Naive thymus-derived CD4-positive, alpha-beta T cell (primary cell): Measurements from ENCODE around the gene ARRDC3. TPM values are rescaled to one million over a fixed set of nuclear protein-coding genes. Genes with fewer than 3 reads are reported as not detected.

Experiments
- ATAC-seq: fragments of 150-1000 bp; cut with Tn5 transposase; 2 replicates; pipeline ENCODE4 v1.10.0; 2021; ENCODE audit warnings: mild to moderate bottlenecking, moderate library complexity
- CTCF ChIA-PET: fragments of 350-600 bp; sonication (Branson Sonifier 250); formaldehyde crosslinking; loops from one replicate; lab custom pipeline; 2021; ENCODE audit warnings: antibody characterized with exemption; lab: Charles Lee
- POLR2A ChIA-PET: fragments of 350-600 bp; sonication (Branson Sonifier 250); formaldehyde crosslinking; loops from one replicate; lab custom pipeline; 2021; ENCODE audit warnings: antibody characterized with exemption, inconsistent platforms; lab: Charles Lee
- DNase-seq, 9 donors: peaks; one replicate each; pipeline versions ENCODE4 v3.0.0 to v3.0.0-alpha.2; 2020 to 2022; ENCODE audit warnings: mixed read lengths in 1 of 9
- H3K27ac ChIP-seq: one replicate; pipeline ENCODE4 v1.7.0; 2013; ENCODE audit warnings: mild to moderate bottlenecking, low read depth, low read length, moderate library complexity
- H3K27me3 ChIP-seq, 2 donors: one replicate each; pipeline ENCODE4 v1.7.0; 2013; ENCODE audit warnings: low read length in 2 of 2, mild to moderate bottlenecking in 2 of 2, moderate library complexity in 2 of 2; ENCODE audit not compliant: control insufficient read depth in 2 of 2, insufficient read depth in 2 of 2
- H3K36me3 ChIP-seq, 3 experiments: 1 replicate in 2 of 3; 2 replicates in 1 of 3; pipeline ENCODE4 v1.7.0; 2013; ENCODE audit warnings: low read length in 3 of 3, mild to moderate bottlenecking in 3 of 3, moderate library complexity in 1 of 3; ENCODE audit not compliant: insufficient read depth in 3 of 3, control insufficient read depth in 2 of 3
- H3K4me1 ChIP-seq, 2 donors: one replicate each; pipeline ENCODE4 v1.7.0; 2013; ENCODE audit warnings: low read length in 2 of 2, mild to moderate bottlenecking in 2 of 2, moderate library complexity in 1 of 2; ENCODE audit not compliant: control insufficient read depth in 2 of 2, insufficient read depth in 2 of 2
- H3K4me3 ChIP-seq: 2 replicates; pipeline ENCODE4 v1.7.0; 2013; ENCODE audit warnings: mild to moderate bottlenecking, low read length
- H3K9me3 ChIP-seq, 3 experiments: 1 replicate in 2 of 3; 2 replicates in 1 of 3; pipeline ENCODE4 v1.7.0; 2013; ENCODE audit warnings: low read length in 3 of 3; ENCODE audit not compliant: control insufficient read depth in 2 of 3
- H3K27ac Mint-ChIP-seq, 9 donors: one replicate each; pipeline ENCODE4 v1.8.0; 2020 to 2022; ENCODE audit warnings: mixed read lengths in 9 of 9, mild to moderate bottlenecking in 8 of 9, moderate library complexity in 5 of 9, inconsistent platforms in 2 of 9
- H3K27me3 Mint-ChIP-seq, 5 donors: one replicate each; pipeline ENCODE4 v1.8.0; 2021 to 2022; ENCODE audit warnings: mixed read lengths in 5 of 5, mild to moderate bottlenecking in 1 of 5
- H3K36me3 Mint-ChIP-seq, 5 donors: one replicate each; pipeline ENCODE4 v1.8.0; 2020 to 2022; ENCODE audit warnings: mixed read lengths in 5 of 5, mild to moderate bottlenecking in 3 of 5, inconsistent platforms in 1 of 5
- H3K4me1 Mint-ChIP-seq, 7 donors: one replicate each; pipeline ENCODE4 v1.8.0; 2020 to 2022; ENCODE audit warnings: mixed read lengths in 7 of 7, mild to moderate bottlenecking in 3 of 7, inconsistent platforms in 1 of 7
- H3K4me3 Mint-ChIP-seq, 10 donors: one replicate each; pipeline ENCODE4 v1.8.0; 2020 to 2022; ENCODE audit warnings: mild to moderate bottlenecking in 10 of 10, mixed read lengths in 10 of 10, moderate library complexity in 6 of 10, inconsistent platforms in 2 of 10
- H3K9me3 Mint-ChIP-seq, 11 donors: one replicate each; pipeline ENCODE4 v1.8.0; 2020 to 2022; ENCODE audit warnings: mixed read lengths in 11 of 11, mild to moderate bottlenecking in 4 of 11, inconsistent platforms in 1 of 11, moderate library complexity in 1 of 11
- intact Hi-C, 2 donors: fragments of 100-400 bp; cut with micrococcal nuclease; formaldehyde crosslinking; loops; one replicate each; pipeline ENCODE4 v1.15.1; 2023
- polyA plus RNA-seq, 2 donors: library from polyadenylated mRNA; unstranded; fragments of 300-500 nt; fragmentation: Illumina TruSeq; gene quantifications; one replicate each; pipeline ENCODE4 v1.2.3, GENCODE V29; 2021
- total RNA-seq, 6 experiments: library from RNA in 5 of 6; stranded (reverse) in 5 of 6; gene quantifications; 1 replicate in 5 of 6; 2 replicates in 1 of 6; pipeline ENCODE4 v1.2.3 and lab custom pipeline; 2021 to 2026

Gene ARRDC3
- total and polyA plus RNA-seq, 7 experiments from 2014 or later, result 29.8 to 256 (median 168) TPM

DNA sequence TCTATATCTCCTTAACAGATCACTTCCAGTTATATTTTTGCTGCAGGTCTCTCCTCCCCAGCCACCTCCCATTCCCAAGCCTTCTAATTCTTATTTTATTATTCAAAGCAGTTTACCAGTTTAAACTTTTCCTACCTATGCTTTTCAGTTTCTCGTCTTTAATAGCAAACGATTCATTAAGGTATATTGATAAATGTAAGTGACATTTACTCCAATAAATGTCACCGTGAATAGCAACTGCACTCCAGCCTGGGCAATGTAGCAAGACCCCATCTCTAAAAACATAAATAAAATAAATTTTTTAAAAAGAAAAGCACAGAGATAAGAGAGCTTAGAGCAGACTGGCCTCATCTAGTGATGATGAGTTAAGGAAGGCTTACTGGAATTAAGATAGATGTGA is 42.6 kb downstream of the ARRDC3 start:
- Mint-ChIP-seq H3K4me1 (no peaks in the 10 kb centered on the region), H3K27ac (no peak overlapping the region), H3K4me3 (no peak overlapping the region), H3K9me3 (peaks cover 0 to 10% (median 0%) of the 10 kb centered on the region in 11 donors), H3K27me3 (no peaks in the 10 kb centered on the region), H3K36me3 (no peaks in the 10 kb centered on the region)
- Histone ChIP-seq H3K36me3 (no peaks in the 10 kb centered on the region), H3K27me3 (no peaks in the 10 kb centered on the region), H3K9me3 (no peaks in the 10 kb centered on the region), H3K4me3 (no peak overlapping the region), H3K4me1 (no peaks in the 10 kb centered on the region), H3K27ac (no peak overlapping the region)
- ChIA-PET POLR2A (no interaction called here), CTCF (no interaction called here)
- intact Hi-C loops, result no loop called here
- no peak for ATAC-seq
- DNase-seq, result no peak

DNA sequence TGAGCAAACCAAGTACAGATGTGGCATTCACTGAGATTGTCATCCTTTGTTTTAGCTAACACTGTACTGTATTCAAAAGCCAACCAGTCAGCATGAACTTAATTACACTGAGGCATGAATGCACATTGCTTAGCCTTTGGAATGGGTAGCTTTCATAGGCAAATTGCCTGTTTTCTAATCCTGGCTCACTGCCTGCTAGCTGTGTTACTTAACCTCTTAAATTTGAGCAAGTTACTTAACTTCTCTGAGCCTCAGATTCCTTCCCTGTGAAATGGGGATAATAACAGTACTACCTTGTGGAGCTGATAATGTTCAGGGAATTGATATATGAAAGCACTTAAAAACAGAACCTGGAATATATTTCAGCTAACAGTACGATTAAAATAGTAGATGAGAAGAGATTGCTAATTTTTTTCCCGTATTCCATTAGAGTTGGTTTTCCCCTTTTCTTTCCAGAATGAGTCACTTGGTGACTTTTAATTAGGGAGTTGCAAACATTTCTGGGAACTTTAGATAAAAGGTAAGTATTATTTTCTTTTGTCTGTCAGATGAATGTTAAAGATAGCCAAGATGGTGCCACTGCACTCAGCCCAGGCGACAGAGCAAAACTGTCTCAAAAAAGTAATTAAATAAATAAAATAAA is 43.9 kb downstream of the ARRDC3 start:
- Mint-ChIP-seq H3K27me3 (no peaks in the 10 kb centered on the region), H3K27ac (no peak overlapping the region), H3K36me3 (no peaks in the 10 kb centered on the region), H3K4me1 (no peaks in the 10 kb centered on the region), H3K9me3 (peaks cover 0 to 10% (median 0%) of the 10 kb centered on the region in 11 donors), H3K4me3 (no peak overlapping the region)
- Histone ChIP-seq H3K4me3 (no peak overlapping the region), H3K36me3 (no peaks in the 10 kb centered on the region), H3K9me3 (no peaks in the 10 kb centered on the region), H3K27me3 (no peaks in the 10 kb centered on the region), H3K27ac (no peak overlapping the region), H3K4me1 (no peaks in the 10 kb centered on the region)
- ChIA-PET CTCF (no interaction called here), POLR2A (no interaction called here)
- DNase-seq (no peak), ATAC-seq (no peak)
- intact Hi-C loops, result no loop called here

DNA sequence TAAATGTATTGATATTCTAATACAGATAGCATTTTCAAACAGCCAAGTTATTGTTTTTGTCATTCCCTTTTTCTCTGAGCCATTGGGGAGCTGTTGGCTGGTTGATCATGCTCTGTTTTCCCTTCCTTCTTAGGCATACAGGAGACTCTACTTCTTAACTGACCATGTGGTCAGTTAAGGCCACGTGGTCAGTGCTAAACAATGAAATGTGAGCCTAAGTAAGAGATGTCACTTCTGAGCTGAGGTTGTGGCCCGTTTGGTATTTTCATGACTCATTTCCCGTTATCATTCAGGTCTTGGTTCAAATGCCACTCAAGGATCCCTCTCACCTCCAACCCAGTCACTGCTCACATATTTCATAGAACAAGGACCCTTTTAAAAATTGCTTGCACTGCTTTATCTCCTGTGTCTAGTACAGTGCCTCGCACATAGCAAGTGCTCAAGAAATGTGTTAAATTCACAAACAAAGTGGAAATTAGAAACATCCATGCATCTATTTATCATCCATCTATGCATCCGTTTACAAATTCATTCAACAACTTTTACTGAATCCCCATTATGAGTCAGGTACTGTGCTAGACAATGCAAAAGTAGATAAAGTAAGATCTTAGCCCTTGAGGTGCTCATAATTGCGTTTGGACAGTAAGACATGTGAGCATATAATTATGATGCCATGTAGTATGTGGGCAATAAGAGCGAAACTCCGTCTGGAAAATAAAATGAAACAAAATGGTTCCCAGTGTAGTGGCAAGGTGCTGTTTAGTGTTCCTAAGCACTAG is 50.7 kb downstream of the ARRDC3 start:
- peak overlapping the region in 1 of 10 donors; percentile 9 for H3K4me3 Mint-ChIP-seq
- H3K36me3 Mint-ChIP-seq, result no peaks in the 10 kb centered on the region
- intact Hi-C loops, result loop anchor here in 1 of 2 donors (2.0 to 5.0 kb wide), 2 partner anchors 18 to 50 kb away; partner anchors contain the start of gene ARRDC3
- H3K27ac Mint-ChIP-seq, result peak overlapping the region in 2 of 9 donors; percentile 10 to 53
- no peak overlapping the region for H3K4me3 ChIP-seq
- H3K36me3 ChIP-seq, result no peaks in the 10 kb centered on the region
- H3K27ac ChIP-seq, result no peak overlapping the region
- H3K4me1 ChIP-seq, result peaks cover 0 to 3% of the 10 kb centered on the region in 2 donors
- CTCF ChIA-PET, result interaction anchor here (0.7 kb wide), 1 partner anchor 549 kb away, joined by 9 read pairs; no protein-coding TSS in a partner anchor
- H3K4me1 Mint-ChIP-seq, result peaks cover 0 to 28% (median 9%) of the 10 kb centered on the region in 7 donors
- peak; percentile 56 for ATAC-seq
- POLR2A ChIA-PET, result interaction anchor here (0.6 kb wide), 1 partner anchor 401 kb away, joined by 3 read pairs; no protein-coding TSS in a partner anchor
- no peaks in the 10 kb centered on the region for H3K9me3 ChIP-seq
- H3K27me3 Mint-ChIP-seq, result peaks cover 0 to under 1% (median 0%) of the 10 kb centered on the region in 5 donors
- no peaks in the 10 kb centered on the region for H3K9me3 Mint-ChIP-seq
- H3K27me3 ChIP-seq, result no peaks in the 10 kb centered on the region
- no peak for DNase-seq

DNA sequence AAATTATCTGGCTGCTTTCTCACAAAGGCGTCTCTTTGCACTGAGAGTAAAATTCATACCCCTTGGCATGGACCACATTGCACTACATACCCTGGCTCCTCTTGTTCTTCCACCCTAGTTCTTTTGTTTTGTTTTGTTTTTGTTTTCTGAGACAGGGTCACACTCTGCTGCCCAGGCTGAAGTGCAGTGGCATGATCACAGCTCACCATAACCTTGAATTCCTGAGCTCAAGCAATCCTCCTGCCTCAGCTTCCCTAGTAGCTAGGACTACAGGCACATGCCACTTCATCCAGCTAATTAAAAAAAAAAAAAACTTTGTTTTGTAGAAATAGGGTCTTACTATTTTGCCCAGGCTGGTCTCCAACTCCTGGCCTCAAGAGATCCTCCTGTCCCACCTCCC is 51.4 kb downstream of the ARRDC3 start:
- ATAC-seq (no peak), DNase-seq (no peak)
- Mint-ChIP-seq H3K27me3 (peaks cover 0 to 2% (median 0%) of the 10 kb centered on the region in 5 donors), H3K36me3 (no peaks in the 10 kb centered on the region), H3K4me1 (peaks cover 0 to 28% (median 9%) of the 10 kb centered on the region in 7 donors), H3K27ac (peak overlapping the region in 1 of 9 donors; percentile 10), H3K4me3 (no peak overlapping the region), H3K9me3 (no peaks in the 10 kb centered on the region)
- Histone ChIP-seq H3K9me3 (no peaks in the 10 kb centered on the region), H3K4me3 (no peak overlapping the region), H3K27me3 (no peaks in the 10 kb centered on the region), H3K36me3 (no peaks in the 10 kb centered on the region), H3K4me1 (peaks cover 0 to 3% of the 10 kb centered on the region in 2 donors), H3K27ac (no peak overlapping the region)
- intact Hi-C loops, result loop anchor here in 1 of 2 donors (2.0 to 5.0 kb wide), 2 partner anchors 17 to 51 kb away; partner anchors contain the start of gene ARRDC3
- CTCF ChIA-PET, result interaction anchor here (0.7 kb wide), 1 partner anchor 548 kb away, joined by 9 read pairs; no protein-coding TSS in a partner anchor
- POLR2A ChIA-PET, result interaction anchor here (0.6 kb wide), 1 partner anchor 400 kb away, joined by 3 read pairs; no protein-coding TSS in a partner anchor

DNA sequence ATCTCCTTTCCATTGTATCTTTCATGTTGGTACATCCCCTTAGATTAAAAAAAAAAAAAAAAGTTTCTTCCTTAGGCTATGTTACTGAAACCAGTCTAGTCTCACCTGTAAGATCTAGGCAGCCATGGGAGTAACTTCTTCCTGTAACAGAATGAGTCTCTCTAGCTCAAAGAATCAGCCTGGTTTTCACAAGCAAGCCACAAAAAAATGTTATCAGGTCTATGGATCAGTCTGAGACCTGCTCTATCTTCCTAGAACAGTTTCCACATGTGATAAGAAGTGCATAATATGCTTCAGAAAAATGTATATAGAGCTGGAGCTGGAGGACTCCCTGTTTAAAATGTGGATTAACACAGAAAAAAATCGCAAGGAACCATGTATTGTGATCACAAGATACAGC is 53.8 kb downstream of the ARRDC3 start:
- no peaks in the 10 kb centered on the region for H3K36me3 ChIP-seq
- H3K27me3 Mint-ChIP-seq, result peaks cover 0 to 5% (median 0%) of the 10 kb centered on the region in 5 donors
- H3K4me3 Mint-ChIP-seq, result no peak overlapping the region
- no peaks in the 10 kb centered on the region for H3K9me3 ChIP-seq
- no peaks in the 10 kb centered on the region for H3K36me3 Mint-ChIP-seq
- no peak overlapping the region for H3K27ac ChIP-seq
- POLR2A ChIA-PET, result interaction anchor here (0.8 to 1.3 kb wide), 3 partner anchors 46 to 53 kb away, joined by 3 to 9 read pairs (median 5); partner anchors contain the start of gene ARRDC3
- peaks cover 0 to 3% of the 10 kb centered on the region in 2 donors for H3K4me1 ChIP-seq
- intact Hi-C loops, result loop anchor here in 1 of 2 donors (1.0 kb wide), 1 partner anchor 18 kb away; no protein-coding TSS in a partner anchor
- H3K4me3 ChIP-seq, result no peak overlapping the region
- CTCF ChIA-PET, result no interaction called here
- no peaks in the 10 kb centered on the region for H3K9me3 Mint-ChIP-seq
- no peak overlapping the region for H3K27ac Mint-ChIP-seq
- H3K27me3 ChIP-seq, result no peaks in the 10 kb centered on the region
- H3K4me1 Mint-ChIP-seq, result peaks cover 0 to 28% (median 9%) of the 10 kb centered on the region in 7 donors
- DNase-seq (no peak), ATAC-seq (no peak)

DNA sequence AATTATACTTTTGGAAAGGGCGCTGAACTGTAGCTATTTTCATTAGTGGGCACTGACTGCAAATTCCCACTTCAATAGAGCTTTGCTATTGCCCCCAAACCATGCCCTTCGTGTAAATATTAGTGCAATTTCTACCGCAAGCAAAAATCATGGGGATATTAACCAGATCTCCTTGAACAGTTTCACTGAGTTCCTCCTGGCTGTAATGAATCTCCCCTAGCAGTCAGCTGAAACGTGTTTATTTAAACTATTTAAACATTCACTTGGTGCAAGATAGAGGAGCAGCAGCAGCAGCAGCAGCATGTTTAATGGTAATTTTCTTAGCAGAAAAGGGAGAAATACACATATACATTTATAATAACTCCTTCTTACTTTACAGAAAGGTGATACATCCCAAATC is 54.4 kb downstream of the ARRDC3 start:
- ATAC-seq, result no peak
- Histone ChIP-seq H3K4me1 (peaks cover 0 to 3% of the 10 kb centered on the region in 2 donors), H3K27ac (no peak overlapping the region), H3K27me3 (no peaks in the 10 kb centered on the region), H3K36me3 (no peaks in the 10 kb centered on the region), H3K4me3 (no peak overlapping the region), H3K9me3 (no peaks in the 10 kb centered on the region)
- H3K9me3 Mint-ChIP-seq, result no peaks in the 10 kb centered on the region
- H3K4me1 Mint-ChIP-seq, result peaks cover 0 to 28% (median 9%) of the 10 kb centered on the region in 7 donors
- ChIA-PET POLR2A (interaction anchor here (1.0 to 1.3 kb wide), 2 partner anchors 52 to 54 kb away, joined by 3 to 5 read pairs; partner anchors contain the start of gene ARRDC3), CTCF (interaction anchor here (0.5 to 1.0 kb wide), 2 partner anchors 34 to 821 kb away, joined by 4 read pairs; no protein-coding TSS in a partner anchor)
- H3K27ac Mint-ChIP-seq, result no peak overlapping the region
- peaks cover 0 to 5% (median 0%) of the 10 kb centered on the region in 5 donors for H3K27me3 Mint-ChIP-seq
- intact Hi-C loops, result loop anchor here in 1 of 2 donors (1.0 kb wide), 1 partner anchor 17 kb away; no protein-coding TSS in a partner anchor
- H3K36me3 Mint-ChIP-seq, result no peaks in the 10 kb centered on the region
- no peak overlapping the region for H3K4me3 Mint-ChIP-seq
- DNase-seq, result no peak
